Loucy (cell line): Measurements from ENCODE around the gene FOXO6.

Experiments used
- EZH2phosphoT487 ChIP-seq: fragments of 200-600 bp; IDR thresholded peaks from 2 replicates; pipeline ENCODE4 v1.6.1; 2018; ENCODE audit warnings: antibody characterized with exemption, mild to moderate bottlenecking, moderate library complexity, borderline replicate concordance
- TF ChIP-seq, protein P1 (sequence below): fragments of 200-600 bp; sonication (generic); conservative IDR thresholded peaks from 2 replicates; pipeline ENCODE4 v1.5.1; 2014; ENCODE audit warnings: mild to moderate bottlenecking, antibody characterized with exemption, low read length

- TF ChIP-seq, protein P1, sequence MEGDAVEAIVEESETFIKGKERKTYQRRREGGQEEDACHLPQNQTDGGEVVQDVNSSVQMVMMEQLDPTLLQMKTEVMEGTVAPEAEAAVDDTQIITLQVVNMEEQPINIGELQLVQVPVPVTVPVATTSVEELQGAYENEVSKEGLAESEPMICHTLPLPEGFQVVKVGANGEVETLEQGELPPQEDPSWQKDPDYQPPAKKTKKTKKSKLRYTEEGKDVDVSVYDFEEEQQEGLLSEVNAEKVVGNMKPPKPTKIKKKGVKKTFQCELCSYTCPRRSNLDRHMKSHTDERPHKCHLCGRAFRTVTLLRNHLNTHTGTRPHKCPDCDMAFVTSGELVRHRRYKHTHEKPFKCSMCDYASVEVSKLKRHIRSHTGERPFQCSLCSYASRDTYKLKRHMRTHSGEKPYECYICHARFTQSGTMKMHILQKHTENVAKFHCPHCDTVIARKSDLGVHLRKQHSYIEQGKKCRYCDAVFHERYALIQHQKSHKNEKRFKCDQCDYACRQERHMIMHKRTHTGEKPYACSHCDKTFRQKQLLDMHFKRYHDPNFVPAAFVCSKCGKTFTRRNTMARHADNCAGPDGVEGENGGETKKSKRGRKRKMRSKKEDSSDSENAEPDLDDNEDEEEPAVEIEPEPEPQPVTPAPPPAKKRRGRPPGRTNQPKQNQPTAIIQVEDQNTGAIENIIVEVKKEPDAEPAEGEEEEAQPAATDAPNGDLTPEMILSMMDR: no peak
- TF ChIP-seq EZH2phosphoT487: no peak
Observed at GRCh38 chr1:41391834-41392527, 30.7 kb downstream of the FOXO6 start.
